ENCODE results near the gene ENG.
"Not testable (repeated sequence)": the region's sequence is repeated elsewhere in the genome, so short reads cannot be mapped to it uniquely, and the experiment has no call there.

The ENG gene

DNA sequence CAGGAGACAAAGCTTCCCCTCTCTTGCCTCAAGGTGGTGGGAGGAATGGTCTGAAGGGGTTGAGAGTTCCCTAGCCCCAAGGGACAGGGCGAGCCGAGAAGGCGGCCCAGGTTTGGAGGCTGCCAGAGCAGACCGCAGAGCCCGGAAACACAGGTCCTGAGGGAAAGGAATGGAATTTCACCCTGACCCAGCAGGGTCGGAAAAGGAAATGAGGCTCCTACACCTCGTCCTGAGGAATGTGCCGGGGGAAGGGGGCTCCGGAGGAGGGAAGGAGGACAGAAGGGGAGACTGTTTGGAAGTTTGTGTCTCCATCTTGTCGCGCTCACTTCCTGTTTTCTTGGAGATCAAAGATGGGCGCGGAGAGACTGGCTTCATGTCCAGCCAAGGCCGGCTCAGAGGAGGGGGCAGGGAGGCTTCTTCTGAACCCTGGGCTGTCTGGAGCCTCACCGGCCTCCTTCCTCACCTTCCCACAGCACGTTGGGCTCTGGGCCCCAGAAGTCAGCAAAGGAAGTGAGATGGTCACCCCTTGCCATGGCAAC, 9.6 kb downstream of the ENG start:
- no peak for DNase-seq (ENCODE audit: low read depth in 2 of 2)

DNA sequence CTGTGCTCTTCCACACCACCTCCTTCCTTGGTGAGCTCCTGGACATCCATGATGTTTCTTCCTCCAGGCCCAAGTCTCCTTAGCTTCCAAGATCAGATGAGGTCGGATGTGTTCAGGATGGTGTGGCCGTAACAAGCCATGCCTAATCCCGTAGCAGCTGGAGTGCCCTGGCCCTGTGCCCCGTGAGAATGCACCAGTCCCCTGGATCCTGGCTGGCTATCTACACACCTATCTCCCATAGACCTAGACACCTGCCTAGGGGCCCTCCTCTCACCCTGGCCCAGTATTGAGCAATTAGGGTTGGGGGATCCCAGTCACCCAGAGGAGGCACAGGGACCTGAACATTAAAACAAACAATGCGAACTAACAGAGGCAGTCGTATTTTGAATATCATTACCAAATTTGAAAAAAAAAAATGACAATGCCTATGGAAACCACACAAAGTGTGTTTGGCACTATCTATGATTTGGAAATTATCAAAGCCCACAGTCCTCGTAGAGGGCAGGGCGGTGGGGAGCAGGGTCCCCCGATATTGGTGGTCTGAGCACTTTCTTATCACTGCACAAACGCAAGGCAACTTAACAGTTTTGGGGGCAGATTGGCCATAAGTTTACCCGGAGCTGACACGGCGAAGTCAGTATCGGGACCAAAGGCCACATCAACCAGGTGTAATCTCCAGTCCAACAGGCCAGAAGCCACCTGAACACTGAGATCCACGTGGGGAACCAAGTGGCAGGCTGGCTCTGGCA, 13.2 kb downstream of the ENG start:
- DNase-seq (ENCODE audit: low read depth in 2 of 2) = no peak

GRCh38 chr9:127838375-127839078, 15.9 kb downstream of the ENG start:
- DNase-seq (ENCODE audit: low read depth in 2 of 2) = no peak

GRCh38 chr9:127837346-127837745, 17.1 kb downstream of the ENG start:
- no peak for DNase-seq (ENCODE audit: low read depth in 2 of 2)

DNA sequence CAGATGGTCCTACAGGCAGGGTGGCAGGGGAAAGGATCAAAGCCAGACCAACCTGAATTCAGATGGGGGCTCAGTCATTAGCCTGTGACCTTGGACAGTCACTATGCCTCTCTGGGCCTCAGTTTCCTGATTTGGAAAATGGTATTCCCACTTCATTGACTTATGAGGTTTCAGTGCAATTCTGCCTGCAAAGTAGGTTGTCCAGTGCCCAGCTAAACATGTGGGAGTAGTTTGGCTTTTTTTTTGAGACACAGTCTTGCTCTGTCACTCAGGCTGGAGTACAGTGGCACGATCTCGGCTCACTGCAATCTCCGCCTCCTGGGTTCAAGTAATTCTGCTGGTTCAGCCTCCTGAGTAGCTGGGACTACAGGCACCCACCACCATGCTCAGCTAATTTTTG, 17.9 kb downstream of the ENG start:
- DNase-seq (ENCODE audit: low read depth in 2 of 2) = not testable (repeated sequence)

DNA sequence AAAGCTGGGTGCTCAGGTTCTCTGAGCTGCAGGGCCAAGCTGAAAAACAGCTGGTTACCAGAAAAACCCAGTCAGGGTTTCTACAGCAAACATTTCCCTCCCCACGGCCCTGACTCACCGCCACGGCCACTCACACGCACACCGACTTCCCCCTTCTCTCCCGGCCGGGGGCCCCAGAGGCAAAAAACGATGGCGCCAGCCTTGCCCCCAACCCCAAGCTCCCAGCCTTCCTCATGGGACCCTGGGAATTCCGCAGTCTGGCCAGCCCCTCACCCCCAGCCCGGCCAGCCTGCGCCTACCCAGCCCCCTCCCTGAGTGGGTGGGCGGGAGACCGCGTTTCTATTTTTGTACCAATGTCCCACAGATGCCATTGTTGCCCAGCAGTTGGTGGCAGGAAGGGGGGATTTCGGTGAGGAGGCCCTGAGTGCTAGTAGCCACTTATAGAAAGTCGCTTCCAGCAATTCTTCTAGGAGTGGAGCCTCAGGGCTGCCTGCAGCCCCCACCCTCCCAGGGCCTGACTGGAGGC, 18.4 kb downstream of the ENG start:
- DNase-seq (ENCODE audit: low read depth in 2 of 2) = peak; percentile 22 to 32

DNA sequence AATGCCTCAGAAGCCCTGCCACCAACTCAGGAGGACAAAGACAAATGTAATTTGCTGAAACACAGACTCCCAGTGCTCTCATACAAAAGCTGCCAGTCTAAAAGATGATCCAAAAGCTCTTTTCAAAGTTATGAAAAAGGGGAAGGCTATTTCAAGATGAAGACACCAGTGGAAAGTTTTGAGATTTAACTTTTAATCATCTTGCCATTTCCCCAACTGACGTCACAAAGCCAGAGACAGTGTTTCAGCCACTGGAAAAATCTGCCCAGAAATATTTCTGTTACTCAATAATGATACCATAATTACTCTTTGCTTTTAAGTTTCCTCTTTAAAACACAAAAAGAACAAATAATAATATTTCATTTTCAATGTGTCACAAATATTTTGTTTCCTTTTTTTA, 20.9 kb downstream of the ENG start:
- no peak for DNase-seq (ENCODE audit: low read depth in 2 of 2)

GRCh38 chr9:127832248-127832647, 22.2 kb downstream of the ENG start:
- no peak for DNase-seq (ENCODE audit: low read depth in 2 of 2)

GRCh38 chr9:127829205-127829906, 25.1 kb downstream of the ENG start:
- DNase-seq (ENCODE audit: low read depth in 2 of 2) = no peak

- DNase-seq (ENCODE audit: low read depth in 2 of 2) = no peak
Measured at GRCh38 chr9:127828262-127829031, 26.0 kb downstream of the ENG start.

DNA sequence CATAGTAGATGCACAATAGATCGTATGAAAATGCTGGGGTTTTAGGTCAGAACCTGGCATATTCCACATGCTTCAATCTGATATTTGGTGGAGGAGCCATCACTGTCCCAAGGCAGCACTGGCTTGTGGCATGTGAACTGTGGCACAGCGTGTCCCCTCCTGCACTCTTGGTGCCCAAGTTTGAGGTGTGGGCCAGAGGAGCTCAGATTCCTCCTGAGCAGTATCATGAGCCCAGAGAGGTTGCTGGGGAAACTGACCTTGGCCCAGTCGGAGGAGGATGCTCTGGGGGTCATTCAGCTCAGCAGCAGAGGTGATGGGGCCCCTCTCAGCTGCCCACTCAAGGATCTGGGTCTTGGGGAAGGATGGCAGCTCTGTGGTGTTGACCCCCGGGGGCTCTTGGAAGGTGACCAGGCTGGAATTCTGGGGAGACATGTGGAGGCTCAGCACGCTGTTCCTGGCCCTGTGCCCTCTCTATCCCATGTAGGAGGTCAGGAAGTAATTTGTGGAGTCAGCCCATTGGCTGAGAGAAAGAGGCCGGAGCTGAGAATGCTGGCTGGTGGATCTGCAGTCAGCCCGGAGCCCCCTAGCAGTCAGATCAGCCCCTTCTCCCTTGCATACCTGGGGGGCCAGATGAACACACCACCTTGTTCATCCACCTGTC, 28.1 kb downstream of the ENG start:
- DNase-seq (ENCODE audit: low read depth in 2 of 2) = no peak

- DNase-seq (ENCODE audit: low read depth in 2 of 2) = no peak
Measured at GRCh38 chr9:127825319-127826051, 29.0 kb downstream of the ENG start.

DNA sequence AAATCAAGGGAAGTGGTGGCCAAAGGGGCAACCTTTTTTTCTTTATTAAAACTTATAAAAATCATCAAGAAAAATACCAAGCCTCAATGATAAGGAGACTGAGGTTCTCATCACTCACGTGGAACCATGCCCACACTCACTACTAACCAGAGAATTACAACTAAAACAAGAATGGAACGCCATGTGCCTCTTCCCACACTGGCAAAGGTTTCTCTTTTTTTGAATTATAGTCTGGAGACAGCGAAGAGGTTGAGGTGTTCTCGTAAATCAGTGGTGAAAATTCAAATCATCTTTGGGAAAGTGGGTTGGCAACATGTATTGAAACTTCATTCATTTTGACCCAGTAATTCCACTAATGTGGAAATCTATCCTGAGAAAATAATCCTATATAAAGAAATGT, 32.4 kb downstream of the ENG start:
- DNase-seq (ENCODE audit: low read depth in 2 of 2) = no peak

GRCh38 chr9:127818574-127818973, 35.9 kb downstream of the ENG start:
- no peak for DNase-seq (ENCODE audit: low read depth in 2 of 2)

- DNase-seq (ENCODE audit: low read depth in 2 of 2) = no peak
Measured at GRCh38 chr9:127817881-127818434, 36.5 kb downstream of the ENG start.

DNA sequence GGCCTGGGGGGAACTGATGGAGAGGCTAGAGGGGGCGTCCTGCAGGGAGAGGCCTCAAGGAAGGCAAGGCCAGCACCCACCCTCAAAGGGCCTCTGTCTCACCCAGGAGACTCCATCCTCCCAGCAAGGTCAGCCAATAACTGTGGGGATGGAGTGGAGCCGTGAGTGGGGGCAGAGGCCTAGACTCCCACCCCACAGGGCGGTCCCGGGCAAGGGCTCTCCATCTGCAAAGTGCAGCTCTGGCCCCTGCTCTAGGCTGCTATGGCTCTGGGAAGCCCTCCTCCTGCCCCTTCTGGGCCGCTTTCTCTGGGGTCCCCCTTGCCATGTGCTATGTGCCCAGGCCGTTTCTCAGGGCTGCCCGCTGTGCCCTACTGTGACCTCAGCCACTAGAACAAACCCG, 37.7 kb downstream of the ENG start:
- no peak for DNase-seq (ENCODE audit: low read depth in 2 of 2)

DNA sequence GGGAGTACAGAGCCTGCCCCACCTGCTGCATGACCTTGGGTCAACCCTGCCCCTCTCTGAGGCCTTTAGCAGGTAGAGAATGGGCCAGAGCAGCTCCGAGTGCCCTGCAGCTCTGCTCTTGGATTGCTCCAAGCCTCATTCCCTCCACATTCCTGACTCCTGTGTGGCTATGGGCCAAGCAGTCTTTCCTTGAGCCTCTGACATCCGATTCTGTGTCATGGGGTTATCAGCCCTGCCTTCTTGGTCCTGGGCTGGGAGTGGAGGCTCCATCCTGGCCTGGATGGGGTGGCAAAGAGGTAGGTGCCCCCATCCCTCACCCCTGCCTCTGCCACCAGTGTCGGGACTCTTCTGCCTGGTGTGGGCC, 38.1 kb downstream of the ENG start:
- DNase-seq (ENCODE audit: low read depth in 2 of 2) = no peak

DNA sequence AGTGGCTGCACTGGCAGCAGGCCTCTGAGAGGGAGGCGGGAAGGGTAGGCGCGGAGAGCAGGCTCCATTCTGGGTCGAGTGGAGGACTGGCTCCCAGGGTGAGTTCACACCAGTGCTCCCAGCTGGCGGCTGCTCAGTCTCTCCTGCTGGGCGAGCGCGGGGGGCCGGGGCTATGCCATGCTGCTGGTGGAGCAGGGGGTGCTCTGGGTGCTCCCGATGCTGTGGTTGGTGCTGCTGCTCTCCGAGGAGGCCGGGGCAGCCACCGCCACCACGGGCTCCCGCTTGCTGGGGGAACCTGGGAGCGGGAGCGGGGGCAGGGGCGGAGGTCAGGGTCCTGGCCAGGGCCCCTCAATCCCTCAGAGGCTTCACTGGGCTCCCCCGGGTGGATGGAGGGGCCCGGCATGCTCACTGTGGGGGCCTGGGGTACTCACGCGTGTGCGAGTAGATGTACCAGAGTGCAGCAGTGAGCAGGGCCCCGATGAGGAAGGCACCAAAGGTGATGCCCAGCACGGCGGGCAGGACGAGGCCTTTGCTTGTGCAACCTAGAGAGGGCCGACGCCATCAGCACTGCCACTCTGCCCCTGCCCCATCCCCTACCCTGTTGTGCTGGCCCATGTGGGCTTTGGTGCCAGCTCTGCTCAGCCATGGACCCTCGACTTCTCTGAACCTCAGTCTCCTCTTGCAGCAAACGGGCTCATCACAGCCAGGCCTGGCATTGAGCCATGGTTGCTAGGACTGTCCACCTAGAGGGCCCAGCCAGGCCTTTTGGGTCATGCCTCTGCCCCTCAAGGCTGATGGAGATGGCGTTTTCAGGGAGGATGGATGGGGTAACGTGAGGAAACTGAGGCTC, 38.7 kb downstream of the ENG start:
- DNase-seq (ENCODE audit: low read depth in 2 of 2) = no peak
